Epithelial cell of proximal tubule (primary cell): ENCODE data around the gene RMDN2. TPM values are rescaled to one million over a fixed set of nuclear protein-coding genes. Genes with fewer than 3 reads are reported as not detected.

Experiments used
- DNase-seq: peaks from one replicate; pipeline ENCODE4 v3.0.0-alpha.2; 2011; ENCODE audit warnings: low read depth
- H3K4me3 ChIP-seq: 2 replicates; pipeline ENCODE4 v1.5.1; 2011; ENCODE audit warnings: low read depth, mild to moderate bottlenecking, low read length
- CTCF ChIP-seq: conservative IDR thresholded peaks from 2 replicates; pipeline ENCODE4 v1.5.1; 2012; ENCODE audit warnings: low read depth, mild to moderate bottlenecking, low read length
- total RNA-seq: library from RNA; depleted of rRNA; stranded (reverse); fragments of >200 nt; gene quantifications from 2 replicates; pipeline ENCODE4 v1.2.3, GENCODE V29; 2015

The RMDN2 gene
- total RNA-seq, 1 donor from 2014 or later: 2.8 TPM

GRCh38 chr2:38032946-38033345, 107.9 kb downstream of the RMDN2 start:
- DNase-seq: no peak
- no peak overlapping the region for H3K4me3 ChIP-seq
- TF ChIP-seq CTCF: no peak

GRCh38 chr2:38033646-38034045, 108.6 kb downstream of the RMDN2 start:
- H3K4me3 ChIP-seq: no peak overlapping the region
- no peak for DNase-seq
- no peak for TF ChIP-seq CTCF

GRCh38 chr2:38035968-38036367, 110.9 kb downstream of the RMDN2 start:
- TF ChIP-seq CTCF: no peak
- no peak overlapping the region for H3K4me3 ChIP-seq
- DNase-seq: no peak

GRCh38 chr2:38037325-38037724, 112.2 kb downstream of the RMDN2 start:
- no peak for TF ChIP-seq CTCF
- no peak overlapping the region for H3K4me3 ChIP-seq
- DNase-seq: no peak

- peak; percentile 18 for DNase-seq
- TF ChIP-seq CTCF: peak; percentile 58
- H3K4me3 ChIP-seq: peak overlapping the region; percentile 44
Measured at GRCh38 chr2:38037757-38038621, 112.9 kb downstream of the RMDN2 start.

- TF ChIP-seq CTCF: no peak
- H3K4me3 ChIP-seq: peak overlapping the region; percentile 44
- no peak for DNase-seq
Measured at GRCh38 chr2:38038682-38039081, 113.6 kb downstream of the RMDN2 start.
